Keratinocyte (primary cell): ENCODE results near the gene GDF2. TPM values are rescaled to one million over a fixed set of nuclear protein-coding genes. Genes with fewer than 3 reads are reported as not detected.

Source experiments
- DNase-seq: peaks from one replicate; pipeline ENCODE4 v3.0.0-alpha.2; 2011; ENCODE audit warnings: low read depth, missing footprints, low spot score
- FAIRE-seq: peaks from 2 replicates; lab custom pipeline; 2011; peaks lifted over from hg19 to GRCh38; lab: Jason Lieb, UNC
- H2AFZ ChIP-seq: 2 replicates; pipeline ENCODE4 v1.6.0; 2012; ENCODE audit warnings: low read length, control low read depth, inconsistent platforms; ENCODE audit not compliant: control insufficient read depth
- H3K27ac ChIP-seq: 2 replicates; pipeline ENCODE4 v1.5.1; 2011; ENCODE audit warnings: low read length; ENCODE audit not compliant: control insufficient read depth, insufficient read depth
- H3K27me3 ChIP-seq: 3 replicates; pipeline ENCODE4 v1.6.0; 2011; ENCODE audit warnings: low read length; ENCODE audit not compliant: control insufficient read depth, insufficient read depth; ENCODE audit errors: extremely low read depth
- H3K36me3 ChIP-seq, 2 experiments: 2 replicates in 1 of 2; 3 replicates in 1 of 2; pipeline ENCODE4 v1.5.1; 2011; ENCODE audit warnings: low read length in 2 of 2, mild to moderate bottlenecking in 1 of 2; ENCODE audit not compliant: control insufficient read depth in 2 of 2, insufficient read depth in 2 of 2; ENCODE audit errors: extremely low read depth in 1 of 2
- H3K4me1 ChIP-seq: 3 replicates; pipeline ENCODE4 v1.5.1; 2011; ENCODE audit warnings: low read length; ENCODE audit not compliant: control insufficient read depth, insufficient read depth; ENCODE audit errors: extremely low read depth
- H3K4me2 ChIP-seq: 3 replicates; pipeline ENCODE4 v1.6.0; 2011; ENCODE audit warnings: low read depth, low read length; ENCODE audit not compliant: control insufficient read depth, insufficient read depth; ENCODE audit errors: extremely low read depth
- H3K4me3 ChIP-seq, 3 experiments: fragments of 200-600 bp in 1 of 3; sonication (generic) in 1 of 3; 2 replicates in 2 of 3; 3 replicates in 1 of 3; pipeline ENCODE4 v1.5.1; 2011 to 2016; ENCODE audit warnings: low read length in 3 of 3, mild to moderate bottlenecking in 3 of 3, control low read depth in 2 of 3, inconsistent platforms in 1 of 3, low read depth in 1 of 3, mixed read lengths in 1 of 3, mixed run types in 1 of 3, moderate library complexity in 1 of 3; ENCODE audit not compliant: control insufficient read depth in 2 of 3, insufficient read depth in 2 of 3; ENCODE audit errors: extremely low read depth in 1 of 3
- H3K79me2 ChIP-seq: 2 replicates; pipeline ENCODE4 v1.6.0; 2012; ENCODE audit warnings: low read length; ENCODE audit not compliant: control insufficient read depth, insufficient read depth
- H3K9ac ChIP-seq: 3 replicates; pipeline ENCODE4 v1.6.0; 2011; ENCODE audit warnings: low read length; ENCODE audit not compliant: control insufficient read depth, insufficient read depth; ENCODE audit errors: extremely low read depth
- H3K9me1 ChIP-seq: 3 replicates; pipeline ENCODE4 v1.6.0; 2011; ENCODE audit warnings: low read length; ENCODE audit not compliant: control insufficient read depth, insufficient read depth; ENCODE audit errors: extremely low read depth
- H3K9me3 ChIP-seq: 2 replicates; pipeline ENCODE4 v1.5.1; 2012; ENCODE audit warnings: low read depth, low read length; ENCODE audit not compliant: control insufficient read depth
- H4K20me1 ChIP-seq: 3 replicates; pipeline ENCODE4 v1.6.0; 2011; ENCODE audit warnings: low read length; ENCODE audit not compliant: control insufficient read depth, insufficient read depth; ENCODE audit errors: extremely low read depth
- EZH2 ChIP-seq: IDR thresholded peaks from one replicate; pipeline ENCODE4 v1.6.1; 2012; ENCODE audit warnings: inconsistent platforms, mild to moderate bottlenecking, low read length, moderate library complexity
- dilution Hi-C: fragments of 300-500 bp; cut with MboI; formaldehyde crosslinking; loops from one replicate; pipeline ENCODE4 v1.7.0; 2020; ENCODE audit warnings: low sequenced_read_pairs; ENCODE audit not compliant: extremely low pct_ligation_motif_present
- polyA plus RNA-seq, 5 experiments: library from polyadenylated mRNA; depleted of rRNA in 3 of 5; stranded (reverse) in 3 of 5; stranded (forward) in 1 of 5; unstranded in 1 of 5; fragments of >200 nt; gene quantifications; 1 replicate in 1 of 5; 2 replicates in 3 of 5; 3 replicates in 1 of 5; pipeline versions ENCODE4 v1.2.1 to v1.2.3, GENCODE V29; 2011 to 2012; ENCODE audit warnings: missing spikeins in 2 of 5, low read depth in 1 of 5, low replicate concordance in 1 of 5
- TF ChIP-seq, protein P1 (sequence below), 3 experiments: IDR thresholded peaks in 1 of 3; conservative IDR thresholded peaks in 1 of 3; optimal IDR thresholded peaks in 1 of 3; 2 replicates in 2 of 3; 3 replicates in 1 of 3; pipeline versions ENCODE3 to v1.5.1; 2011; ENCODE audit warnings: low read length in 3 of 3, mild to moderate bottlenecking in 3 of 3, moderate library complexity in 2 of 3, control low read depth in 1 of 3, inconsistent platforms in 1 of 3; ENCODE audit not compliant: insufficient read depth in 2 of 3; ENCODE audit errors: extremely low read depth in 1 of 3

The GDF2 gene
- polyA plus RNA-seq, 1 donor (not counting 4 experiments of a cell fraction or from before 2014, with no cell fraction given) = not detected

GRCh38 chr10:47317251-47317650, 5.0 kb upstream of the GDF2 start:
- Histone ChIP-seq H3K27me3 (peaks cover 10% of the 10 kb centered on the region), H3K9ac (no peak overlapping the region), H2AFZ (no peak overlapping the region), H4K20me1 (no peaks in the 10 kb centered on the region), H3K27ac (no peak overlapping the region), H3K79me2 (no peaks in the 10 kb centered on the region), H3K36me3 (no peaks in the 10 kb centered on the region), H3K9me1 (no peaks in the 10 kb centered on the region), H3K9me3 (no peaks in the 10 kb centered on the region), H3K4me2 (no peak overlapping the region), H3K4me3 (no peak overlapping the region), H3K4me1 (peaks cover 5% of the 10 kb centered on the region)
- TF ChIP-seq EZH2 = no peak
- TF ChIP-seq, protein P1, sequence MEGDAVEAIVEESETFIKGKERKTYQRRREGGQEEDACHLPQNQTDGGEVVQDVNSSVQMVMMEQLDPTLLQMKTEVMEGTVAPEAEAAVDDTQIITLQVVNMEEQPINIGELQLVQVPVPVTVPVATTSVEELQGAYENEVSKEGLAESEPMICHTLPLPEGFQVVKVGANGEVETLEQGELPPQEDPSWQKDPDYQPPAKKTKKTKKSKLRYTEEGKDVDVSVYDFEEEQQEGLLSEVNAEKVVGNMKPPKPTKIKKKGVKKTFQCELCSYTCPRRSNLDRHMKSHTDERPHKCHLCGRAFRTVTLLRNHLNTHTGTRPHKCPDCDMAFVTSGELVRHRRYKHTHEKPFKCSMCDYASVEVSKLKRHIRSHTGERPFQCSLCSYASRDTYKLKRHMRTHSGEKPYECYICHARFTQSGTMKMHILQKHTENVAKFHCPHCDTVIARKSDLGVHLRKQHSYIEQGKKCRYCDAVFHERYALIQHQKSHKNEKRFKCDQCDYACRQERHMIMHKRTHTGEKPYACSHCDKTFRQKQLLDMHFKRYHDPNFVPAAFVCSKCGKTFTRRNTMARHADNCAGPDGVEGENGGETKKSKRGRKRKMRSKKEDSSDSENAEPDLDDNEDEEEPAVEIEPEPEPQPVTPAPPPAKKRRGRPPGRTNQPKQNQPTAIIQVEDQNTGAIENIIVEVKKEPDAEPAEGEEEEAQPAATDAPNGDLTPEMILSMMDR (optimal IDR thresholded peaks at IDR 0.05 in 1 of 3, IDR thresholded peaks at IDR 0.05 in 1 of 3, conservative IDR thresholded peaks at IDR 0.05 in 1 of 3; ENCODE audit: extremely low read depth in 1 of 3, insufficient read depth in 2 of 3, low read length in 3 of 3) = no peak
- dilution Hi-C loops = no loop called here
- FAIRE-seq = no peak
- DNase-seq = no peak

DNA sequence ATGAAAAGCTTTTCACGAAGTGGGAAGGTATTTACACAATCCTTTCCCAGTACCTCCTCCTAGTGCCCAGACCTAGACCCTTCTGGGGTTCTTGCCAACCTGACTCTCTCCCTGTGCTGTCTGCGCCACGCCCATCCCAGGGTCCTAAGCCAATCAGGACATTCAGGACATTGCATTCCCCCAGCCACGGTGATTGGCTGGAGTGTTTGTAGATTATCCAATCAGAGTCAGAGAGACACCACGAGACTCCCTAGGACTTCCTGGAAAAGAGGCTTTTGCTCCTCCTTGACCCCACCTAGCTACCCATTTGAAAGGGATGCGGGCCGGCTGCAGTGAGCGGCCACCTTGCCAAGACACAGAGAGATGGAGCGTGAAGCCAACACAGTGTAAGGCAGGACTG, 3.5 kb upstream of the GDF2 start:
- Histone ChIP-seq H3K27ac (no peak overlapping the region), H3K4me1 (peaks cover 5% of the 10 kb centered on the region), H3K4me3 (no peak overlapping the region), H4K20me1 (no peaks in the 10 kb centered on the region), H3K36me3 (no peaks in the 10 kb centered on the region), H3K9me3 (no peaks in the 10 kb centered on the region), H3K9ac (no peak overlapping the region), H3K27me3 (peaks cover 13% of the 10 kb centered on the region), H3K79me2 (no peaks in the 10 kb centered on the region), H3K9me1 (no peaks in the 10 kb centered on the region), H3K4me2 (no peak overlapping the region), H2AFZ (no peak overlapping the region)
- FAIRE-seq (no peak), DNase-seq (no peak)
- TF ChIP-seq EZH2 = no peak
- TF ChIP-seq, protein P1 (optimal IDR thresholded peaks at IDR 0.05 in 1 of 3, IDR thresholded peaks at IDR 0.05 in 1 of 3, conservative IDR thresholded peaks at IDR 0.05 in 1 of 3; ENCODE audit: extremely low read depth in 1 of 3, insufficient read depth in 2 of 3, low read length in 3 of 3) = no peak
- dilution Hi-C loops = no loop called here
